GM18868 (cell line): ENCODE measurements around the gene CD59.
A peak's percentile ranks its signal among the peaks of the same experiment; 100 is the strongest.
"Not testable (repeated sequence)": the region's sequence is repeated elsewhere in the genome, so short reads cannot be mapped to it uniquely, and the experiment has no call there.

Experiments used
- ATAC-seq: cut with Tn5 transposase; IDR thresholded peaks from one replicate; pipeline ENCODE4 v1.9.1; 2021; ENCODE audit warnings: mild to moderate bottlenecking, moderate library complexity; ENCODE audit not compliant: unreplicated experiment

The CD59 gene

DNA sequence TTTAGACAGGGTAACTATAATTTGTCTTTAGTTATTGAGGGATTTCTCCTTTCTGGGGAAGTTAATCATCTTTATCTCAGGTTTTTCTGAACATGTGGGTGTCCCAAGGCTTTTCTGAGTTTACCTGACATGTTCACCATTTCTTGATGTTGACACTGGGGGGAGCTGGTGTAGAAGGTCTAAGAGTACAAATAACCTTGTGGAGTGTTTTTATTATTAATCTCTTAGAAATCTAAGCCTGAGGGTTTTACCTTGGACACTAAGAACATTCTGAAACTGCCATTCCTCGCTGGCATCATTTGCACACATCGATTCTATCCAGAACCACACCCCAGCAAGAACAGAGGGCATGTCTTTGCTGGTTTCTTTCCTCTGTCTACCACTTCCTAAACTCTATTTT is 20.0 kb downstream of the CD59 start:
- no peak for ATAC-seq

DNA sequence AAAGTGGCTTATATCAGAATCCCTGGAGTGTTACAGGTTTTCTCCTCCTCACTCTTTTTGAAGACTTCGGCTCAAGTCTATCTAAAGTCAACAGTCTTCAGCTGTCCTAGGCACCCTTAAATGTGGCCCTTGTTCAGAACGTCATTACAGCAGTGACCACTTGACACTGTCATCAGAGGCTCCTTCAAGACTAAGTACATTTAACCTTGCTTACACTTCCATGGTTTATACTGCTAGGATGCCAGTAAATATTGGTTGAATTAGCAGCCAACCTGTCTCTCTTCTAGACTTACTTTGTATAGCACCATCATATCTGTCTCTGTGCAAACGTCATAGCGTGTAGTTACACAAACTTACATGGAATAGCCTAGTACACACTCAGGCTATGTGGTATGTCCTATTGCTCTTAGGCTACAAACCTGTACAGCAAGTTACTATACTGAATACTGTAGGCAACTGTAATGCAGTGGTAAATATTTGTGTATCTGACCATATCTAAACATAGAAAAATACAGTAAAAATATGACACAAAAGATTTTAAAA is 22.3 kb downstream of the CD59 start:
- ATAC-seq = no peak

DNA sequence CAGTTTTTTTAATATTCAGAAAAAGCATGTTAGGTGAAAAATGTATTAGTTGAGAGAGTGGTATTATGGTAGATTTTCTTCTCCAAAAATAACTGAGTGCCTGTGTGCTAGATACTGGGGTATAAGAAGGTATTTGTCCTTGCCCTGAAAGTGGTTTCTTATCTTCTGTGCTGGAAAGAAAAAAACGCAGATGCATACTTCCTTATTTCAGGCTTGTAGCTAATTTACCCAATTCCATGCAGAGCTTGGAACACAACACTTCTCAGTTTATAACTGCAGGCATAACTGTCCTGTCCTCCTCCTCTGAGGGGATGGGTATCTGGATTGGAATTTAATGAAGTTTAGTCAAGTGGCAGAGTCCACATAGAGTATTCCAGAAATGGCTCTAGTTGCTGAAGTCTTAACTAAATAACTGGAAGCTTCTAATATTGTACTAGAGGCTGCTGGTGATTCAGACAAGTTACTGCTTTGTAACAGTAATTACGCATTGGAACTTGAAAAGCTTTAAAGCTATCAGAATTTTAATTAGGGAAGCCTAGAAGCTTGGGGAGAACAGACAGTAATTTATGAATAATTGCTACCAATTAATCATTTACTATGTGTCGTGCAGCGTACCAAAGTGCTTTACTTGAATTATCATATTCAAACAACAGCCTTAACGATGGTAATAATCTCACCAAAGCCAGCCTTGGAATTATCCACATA is 22.9 kb downstream of the CD59 start:
- no peak for ATAC-seq

DNA sequence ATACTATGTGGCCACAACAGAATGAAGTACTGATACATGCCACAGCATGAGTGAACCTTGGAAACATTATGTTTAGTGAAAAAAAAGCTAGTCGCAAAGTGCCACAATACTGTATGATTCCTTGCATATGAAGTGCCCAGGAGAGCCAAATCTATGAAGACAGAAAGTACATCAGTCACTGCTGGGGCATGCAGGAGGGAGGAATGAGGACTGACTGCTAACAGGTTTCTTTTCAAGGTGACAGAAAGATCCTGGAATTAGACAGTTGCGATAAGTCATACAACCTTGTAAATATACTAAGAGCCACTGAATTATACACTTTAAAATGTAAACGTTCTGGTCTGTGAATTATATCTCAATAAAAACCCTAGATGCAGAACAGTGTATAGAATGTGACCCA is 23.8 kb downstream of the CD59 start:
- no peak for ATAC-seq

DNA sequence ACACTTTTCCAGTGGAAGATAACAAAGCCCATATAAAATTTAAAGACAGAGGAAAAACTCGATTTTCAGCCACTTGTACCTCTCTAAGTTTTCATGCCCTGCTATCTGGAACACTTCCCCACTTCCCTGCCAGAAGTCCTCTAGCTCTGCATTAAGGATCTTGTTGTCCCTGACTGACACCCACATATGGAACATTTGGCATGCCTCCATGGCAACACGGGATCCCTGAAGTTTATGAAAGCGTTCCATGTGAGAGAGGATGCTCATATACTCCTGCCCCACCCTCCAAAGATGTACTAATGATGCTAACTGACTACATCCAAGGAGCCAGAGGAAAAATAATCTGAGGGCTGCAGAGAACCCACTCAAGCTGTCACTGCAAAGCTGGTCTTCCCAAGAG is 26.8 kb downstream of the CD59 start:
- no peak for ATAC-seq

DNA sequence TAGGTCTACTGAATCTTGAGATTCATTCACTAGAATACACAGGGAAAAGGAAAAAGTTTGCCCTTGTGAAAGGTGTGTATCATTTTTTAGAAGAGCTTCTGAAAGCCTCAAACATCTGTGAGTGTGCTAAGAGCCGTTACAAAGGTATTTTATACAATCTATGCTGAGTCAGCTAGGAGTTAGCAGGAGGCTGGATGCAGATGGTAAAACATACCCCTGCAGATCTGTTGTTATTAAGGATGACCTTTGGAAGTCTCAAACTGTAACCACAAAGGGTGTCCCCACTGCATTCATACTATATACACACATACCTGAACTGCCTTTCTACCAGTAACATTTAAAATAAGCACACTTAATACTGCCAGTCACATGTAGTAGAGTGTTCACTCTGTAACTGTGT is 27.2 kb downstream of the CD59 start:
- no peak for ATAC-seq

DNA sequence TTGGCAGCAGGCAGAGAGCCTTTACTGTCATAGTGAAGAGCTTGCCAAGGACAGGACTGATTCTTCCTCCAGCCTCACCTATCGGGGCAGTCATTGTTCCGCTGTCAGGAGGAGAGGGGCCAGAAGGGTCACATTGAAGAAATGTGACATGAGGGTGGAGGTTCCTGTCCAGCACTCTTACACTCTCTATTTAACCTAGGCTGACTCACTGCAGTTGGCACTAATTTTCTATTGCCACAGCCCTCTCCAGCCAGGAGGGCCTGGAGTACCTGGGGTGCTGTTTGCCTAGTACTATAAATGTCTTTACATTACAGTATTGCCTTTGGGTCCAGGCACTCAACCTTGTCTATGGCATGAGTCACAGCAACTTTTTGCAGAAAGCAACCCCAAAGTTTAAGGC is 28.4 kb downstream of the CD59 start:
- ATAC-seq = not testable (repeated sequence)

DNA sequence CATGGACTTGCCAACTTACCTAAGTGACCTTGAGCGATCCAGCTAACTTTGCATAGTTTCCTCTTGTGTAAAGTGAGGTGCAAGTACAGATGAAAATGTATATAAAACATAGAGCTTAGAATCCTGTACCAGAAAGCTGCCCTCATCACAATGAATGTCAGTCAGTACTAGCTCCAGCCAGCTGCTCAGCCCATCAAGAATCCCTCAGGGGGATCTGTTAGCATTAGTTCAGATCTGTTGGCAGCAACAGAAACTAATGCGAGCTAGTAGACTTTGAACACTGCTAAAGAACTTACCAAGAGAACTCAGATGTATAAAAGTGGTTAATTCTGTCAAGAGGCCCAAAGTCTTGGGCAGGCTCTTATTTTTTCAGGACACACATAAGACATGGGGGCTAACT is 29.3 kb downstream of the CD59 start:
- no peak for ATAC-seq

DNA sequence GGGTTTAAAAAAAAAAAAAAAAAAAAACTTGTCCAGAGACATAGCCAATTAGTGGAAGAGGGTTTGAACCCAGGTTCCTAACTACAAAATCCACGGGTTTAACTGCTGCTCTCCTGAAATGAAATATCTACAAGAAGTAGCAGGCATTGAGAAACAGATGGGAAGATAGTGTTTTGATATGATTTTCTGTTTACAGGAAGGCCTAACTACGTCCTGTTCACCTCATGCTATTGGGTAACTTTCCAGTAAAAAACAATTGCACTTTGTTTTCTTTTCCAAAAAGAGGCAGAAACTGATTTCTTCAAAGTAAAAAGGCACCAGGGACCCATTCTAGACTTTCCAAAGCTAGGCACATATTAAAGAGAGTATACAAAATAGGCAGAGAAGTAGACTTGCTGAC is 29.7 kb downstream of the CD59 start:
- no peak for ATAC-seq

DNA sequence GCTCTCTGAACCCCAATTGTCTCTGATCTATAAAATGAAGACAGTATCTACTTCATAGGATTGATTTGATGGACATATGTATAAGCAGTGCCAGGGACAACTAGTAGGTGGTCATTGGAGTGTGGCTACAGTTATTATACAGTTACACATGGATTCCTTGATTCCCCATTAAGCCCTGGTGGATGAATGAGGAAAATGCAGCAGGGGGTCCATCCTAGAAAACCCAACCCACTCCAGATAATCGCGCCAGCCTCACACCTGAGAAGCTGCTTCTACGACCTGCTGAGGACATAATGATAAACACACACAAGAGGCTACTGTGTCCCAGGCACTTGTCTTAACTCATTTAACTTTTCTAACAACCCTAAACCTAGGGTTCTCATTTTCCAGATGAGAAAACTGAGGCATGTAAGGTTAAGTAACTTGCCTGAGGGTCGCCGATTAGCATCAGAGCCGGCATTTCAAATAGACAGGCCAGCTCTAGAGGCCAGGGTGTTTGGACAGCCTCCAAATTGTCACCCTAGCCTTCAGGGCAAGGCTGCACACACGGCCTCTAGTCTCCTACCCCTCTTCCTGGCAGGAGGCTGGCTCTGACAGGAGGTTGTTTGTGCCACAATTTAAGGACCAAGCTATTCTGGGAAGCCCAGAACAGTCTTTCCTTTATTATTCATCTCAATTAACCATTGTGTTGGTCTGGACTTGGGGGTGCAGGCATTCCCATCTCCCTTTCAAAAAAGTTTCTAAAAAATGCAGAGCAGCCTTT is 31.8 kb downstream of the CD59 start:
- no peak for ATAC-seq

DNA sequence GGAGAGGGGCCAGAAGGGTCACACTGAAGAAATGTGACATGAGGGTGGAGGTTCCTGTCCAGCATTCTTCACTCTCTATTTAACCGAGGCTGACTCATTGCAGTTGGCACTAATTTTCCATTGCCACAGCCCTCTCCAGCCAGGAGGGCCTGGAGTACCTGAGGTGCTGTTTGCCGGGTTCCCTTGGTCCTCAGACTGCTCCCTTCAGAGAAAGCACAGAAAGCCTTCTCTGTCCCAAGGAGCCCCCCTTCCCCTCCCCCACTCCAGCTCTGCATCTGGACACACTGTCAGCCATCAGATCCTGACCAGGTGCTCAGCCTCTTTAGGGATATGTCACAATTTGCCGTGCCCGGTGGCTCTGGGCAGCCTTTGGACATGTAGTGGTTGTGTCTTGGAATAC is 32.4 kb downstream of the CD59 start:
- ATAC-seq = no peak

DNA sequence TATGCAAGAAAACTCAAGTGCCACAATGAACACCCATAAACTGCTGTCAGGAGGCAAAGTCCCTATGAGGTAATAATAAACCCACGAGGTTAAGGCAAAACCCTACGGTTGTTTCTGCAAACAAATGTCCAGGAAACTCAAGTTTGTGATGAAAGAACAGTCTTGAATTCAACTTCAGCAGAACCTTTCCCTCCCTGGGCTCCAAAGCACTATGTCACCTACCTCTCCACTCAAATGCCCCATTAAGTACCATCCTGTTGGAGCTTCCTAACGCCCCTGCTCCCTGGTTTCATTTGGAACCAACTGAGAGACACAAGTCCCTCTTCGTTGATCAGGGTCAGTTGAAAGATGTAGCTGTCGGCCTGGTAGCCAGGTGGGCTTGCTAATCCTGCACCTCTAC is 33.0 kb downstream of the CD59 start:
- ATAC-seq = no peak

DNA sequence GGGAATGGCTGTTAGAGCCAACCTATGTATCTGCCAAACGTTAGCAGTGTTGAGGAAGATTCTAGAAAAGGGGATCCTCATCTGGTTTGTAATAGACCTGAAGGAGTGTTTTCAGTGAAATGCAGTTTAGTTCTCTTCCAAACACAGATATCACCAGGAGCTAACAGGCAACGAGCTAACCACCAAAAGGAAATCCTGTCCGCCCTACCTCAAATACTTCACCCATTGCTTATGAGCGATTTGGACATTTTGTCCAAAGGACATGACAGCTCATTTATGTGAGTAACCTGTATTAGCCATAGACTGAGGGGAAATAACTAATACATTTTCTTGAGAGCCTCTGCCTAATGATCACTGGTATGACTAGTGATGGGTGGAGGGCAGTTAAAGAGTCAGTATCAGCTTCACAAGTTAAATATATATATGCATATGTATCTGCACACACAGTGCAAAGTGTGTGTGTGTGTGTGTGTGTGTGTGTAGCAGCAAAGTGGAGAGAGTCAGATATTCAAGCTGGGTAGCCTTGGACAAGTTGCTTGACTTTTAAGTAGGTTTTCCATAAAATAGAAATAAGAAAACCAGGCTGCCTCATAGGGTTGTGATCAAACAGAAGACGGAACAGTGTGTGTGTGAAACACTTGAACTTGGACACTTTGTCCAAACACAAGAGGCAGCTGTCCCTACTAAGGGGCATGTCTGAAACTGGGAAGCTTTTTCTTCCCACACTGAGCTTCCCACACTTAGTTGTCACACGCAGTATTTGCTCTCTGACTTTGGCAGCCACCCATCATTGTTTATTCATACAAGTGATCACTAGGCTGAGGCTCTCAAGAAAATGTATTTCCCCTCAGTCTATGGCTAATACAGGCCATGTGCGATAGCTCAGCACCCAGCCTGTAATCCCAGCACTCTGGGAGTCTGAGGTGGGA is 34.7 kb downstream of the CD59 start:
- no peak for ATAC-seq

DNA sequence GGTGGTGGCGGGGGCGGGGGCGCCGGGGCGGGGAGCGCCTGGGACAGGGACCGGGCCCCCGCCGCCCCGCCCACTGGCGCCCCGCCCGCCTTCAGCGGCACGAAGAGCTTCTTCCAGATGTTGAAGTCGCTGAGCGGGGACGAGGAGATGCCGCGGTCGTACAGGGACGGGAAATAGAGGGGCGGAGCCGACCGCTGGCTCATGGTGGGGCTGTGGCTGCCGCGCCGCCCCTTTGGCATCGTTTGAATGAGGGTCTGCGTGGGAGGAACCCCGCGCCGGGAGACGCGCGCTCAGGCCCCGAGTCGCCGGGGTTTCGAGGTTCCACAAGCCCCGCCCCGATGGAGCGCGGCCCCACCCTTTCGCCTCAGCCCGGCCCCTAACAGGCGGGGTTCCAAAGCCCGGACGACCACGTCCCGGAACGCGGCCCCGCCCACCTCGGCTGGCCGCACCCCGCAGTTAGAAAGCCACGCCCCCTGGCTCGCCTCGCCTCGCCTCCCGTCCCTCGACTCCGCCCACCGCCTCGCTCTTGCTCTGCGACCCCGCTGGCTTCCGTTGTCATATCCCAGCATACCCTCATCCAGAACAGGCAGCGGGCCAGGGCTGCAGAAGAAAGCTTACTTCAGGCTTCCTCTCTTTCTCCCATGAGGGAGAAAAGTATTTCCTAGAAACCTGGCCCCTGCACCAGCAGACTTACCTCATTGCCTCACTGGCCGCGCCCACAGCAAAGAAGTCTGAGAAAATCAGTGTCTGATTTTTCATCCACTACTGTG is 35.5 kb downstream of the CD59 start, which contains the start of gene C11orf91:
TSS of gene C11orf91 (minus strand) at position 325 of the 770 bp plus-strand sequence. CDS start at position 239, 86 bp downstream.
- peak; percentile 86 for ATAC-seq

DNA sequence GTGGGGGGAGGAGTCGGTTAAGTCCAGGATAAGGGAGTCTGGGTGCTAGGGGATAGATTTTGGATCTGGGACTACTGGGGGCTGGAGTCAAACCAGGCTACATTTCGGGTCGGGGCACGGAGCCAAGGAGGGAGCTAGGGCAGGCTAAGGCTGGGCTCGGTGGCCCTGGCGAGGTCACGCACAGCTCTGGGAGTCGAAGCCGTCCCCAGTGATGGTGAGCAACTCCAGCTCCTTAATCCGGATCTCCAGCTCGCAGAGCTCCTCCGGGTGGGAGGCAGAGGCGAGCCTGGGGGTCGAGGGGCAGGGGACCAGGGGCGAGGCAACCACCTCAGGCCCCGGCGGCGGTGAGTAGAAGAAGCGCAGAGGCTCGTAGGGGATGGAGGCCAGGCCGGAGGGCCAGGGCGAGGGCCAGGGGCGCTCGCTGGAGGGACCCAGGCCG is 36.1 kb downstream of the CD59 start:
- no peak for ATAC-seq

DNA sequence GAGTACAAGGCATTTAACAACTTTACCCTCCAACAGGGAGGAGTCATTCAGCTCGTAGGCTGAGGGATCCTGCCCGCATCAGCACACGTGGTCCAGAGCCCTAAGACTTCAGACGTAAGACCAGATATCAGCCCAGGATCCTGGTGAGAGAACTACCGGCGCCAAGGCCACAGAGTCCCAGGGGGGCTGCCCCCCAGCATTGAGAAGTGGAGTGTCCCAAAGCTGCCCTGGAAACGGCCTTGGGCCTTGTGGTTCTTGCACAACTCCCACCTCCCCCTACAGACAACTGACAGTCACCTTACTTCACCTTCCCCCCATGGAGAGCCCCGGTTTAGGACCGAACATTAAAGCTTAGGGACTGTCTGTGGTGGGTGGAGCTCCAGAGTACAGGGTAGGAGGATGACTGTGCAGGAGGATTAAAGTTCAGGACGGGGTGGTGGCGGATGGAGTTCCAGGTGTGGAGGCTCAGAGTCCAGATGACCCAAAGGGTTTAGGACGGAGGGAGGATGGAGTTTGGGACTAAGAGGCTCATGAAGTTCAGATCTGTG is 36.6 kb downstream of the CD59 start:
- ATAC-seq = no peak

DNA sequence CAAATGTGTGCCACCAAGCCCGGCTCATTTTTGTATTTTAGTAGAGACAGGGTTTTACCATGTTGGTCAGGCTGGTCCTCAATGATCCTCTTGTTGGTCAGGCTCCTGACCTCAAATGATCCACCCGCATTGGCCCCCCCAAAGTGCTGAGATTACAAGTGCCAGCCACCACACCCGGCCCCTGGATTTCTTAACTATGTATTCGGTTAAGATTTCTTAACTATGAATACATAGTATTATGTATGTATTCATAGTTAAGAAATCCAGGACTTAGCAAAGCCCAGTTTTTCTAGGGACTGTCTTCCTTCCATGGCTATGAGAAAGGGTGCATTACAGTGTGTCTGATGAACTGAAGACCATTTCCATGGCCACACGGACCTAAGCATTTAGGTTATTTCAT is 37.3 kb downstream of the CD59 start:
- no peak for ATAC-seq

DNA sequence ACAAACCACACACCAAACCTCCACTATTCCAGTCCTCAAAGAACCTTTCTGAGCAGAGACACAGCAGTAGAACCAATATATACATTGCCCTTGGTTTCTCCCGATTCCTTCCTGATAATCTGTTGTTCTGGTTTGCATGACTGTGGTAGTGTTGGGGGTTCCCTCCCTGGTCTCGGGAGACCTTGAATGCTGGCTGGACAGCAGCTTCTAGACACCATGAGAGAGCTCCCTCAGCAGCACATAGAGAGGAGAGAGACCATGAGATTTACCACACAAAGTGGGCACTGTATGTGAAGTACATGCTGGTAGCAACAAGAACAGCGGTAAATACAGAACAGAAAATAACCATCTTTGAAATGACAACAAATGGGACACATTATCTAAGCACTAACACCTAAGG is 38.2 kb downstream of the CD59 start:
- ATAC-seq = no peak

DNA sequence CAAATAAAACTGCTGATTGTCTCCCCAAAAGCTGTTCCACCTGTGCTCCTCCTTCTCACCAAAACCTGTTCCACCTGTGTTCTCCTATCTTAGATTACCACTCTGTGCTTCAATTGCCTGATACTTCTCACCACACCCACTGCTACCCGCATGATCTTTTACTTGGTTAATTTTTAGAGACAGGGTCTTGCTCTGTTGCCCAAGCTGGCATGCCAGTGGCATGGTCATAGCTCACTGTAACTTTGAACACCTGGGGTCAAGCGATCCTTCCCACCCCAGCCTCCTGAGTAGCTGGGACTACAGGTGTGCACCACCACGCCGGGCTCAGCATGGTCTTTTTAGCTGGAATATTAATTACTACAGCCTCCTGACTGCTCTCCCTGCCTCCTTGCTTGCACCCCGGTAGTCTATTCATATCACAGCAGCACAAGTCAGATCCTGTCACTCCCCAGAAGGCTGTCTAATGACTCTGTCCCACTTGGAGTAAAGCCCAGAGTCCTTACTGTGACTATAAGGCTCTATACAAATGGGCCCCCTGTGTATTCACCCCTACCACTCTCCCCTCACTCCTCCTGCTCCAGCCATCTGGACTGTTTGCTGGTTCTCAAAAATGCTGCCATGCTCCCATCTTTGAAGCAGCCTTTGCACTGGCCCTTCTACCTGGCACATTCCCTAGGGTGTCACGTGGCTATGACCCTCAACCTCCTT is 39.1 kb downstream of the CD59 start:
- no peak for ATAC-seq
